Measurements from ENCODE around the gene MANSC4.

The MANSC4 gene

DNA sequence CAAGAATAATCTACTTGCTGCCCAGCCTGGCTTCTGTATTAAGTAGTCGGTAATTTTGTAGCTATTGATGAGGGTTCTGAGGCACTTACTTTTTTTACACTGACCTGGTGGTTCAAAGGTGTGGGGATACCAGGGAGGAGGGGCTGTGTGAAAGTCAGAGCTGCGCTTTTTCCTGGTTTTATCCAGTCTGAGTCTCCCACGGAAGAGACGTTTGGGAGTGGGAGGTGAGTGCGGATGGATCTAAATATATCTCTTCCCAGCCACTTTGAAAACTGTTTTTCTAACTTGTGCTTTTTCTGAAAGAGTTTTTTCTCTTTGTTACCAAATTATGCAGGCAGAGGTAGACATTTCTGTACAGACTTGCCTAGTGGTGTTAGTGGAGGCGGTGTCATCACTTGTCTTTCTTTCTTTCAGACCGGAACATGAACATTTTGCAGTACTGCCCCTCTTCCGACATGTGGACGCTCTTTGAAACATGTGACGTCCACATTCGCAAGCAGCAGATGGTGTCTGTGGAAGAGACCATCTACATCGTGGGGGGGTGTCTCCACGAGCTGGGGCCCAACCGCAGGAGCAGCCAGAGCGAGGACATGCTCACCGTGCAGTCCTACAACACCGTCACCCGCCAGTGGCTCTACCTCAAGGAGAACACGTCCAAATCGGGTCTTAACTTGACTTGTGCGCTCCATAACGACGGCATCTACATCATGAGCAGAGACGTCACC is 17.4 kb upstream of the MANSC4 start:
- Histone ChIP-seq H3K4me3 (ENCODE audit: low read depth, low read length) (no peak overlapping the region), H3K9me3 (no peaks in the 10 kb centered on the region), H3K27me3 (no peaks in the 10 kb centered on the region), H3K4me1 (no peaks in the 10 kb centered on the region), H3K36me3 (peaks cover 39% of the 10 kb centered on the region)
- TF ChIP-seq, protein P1, sequence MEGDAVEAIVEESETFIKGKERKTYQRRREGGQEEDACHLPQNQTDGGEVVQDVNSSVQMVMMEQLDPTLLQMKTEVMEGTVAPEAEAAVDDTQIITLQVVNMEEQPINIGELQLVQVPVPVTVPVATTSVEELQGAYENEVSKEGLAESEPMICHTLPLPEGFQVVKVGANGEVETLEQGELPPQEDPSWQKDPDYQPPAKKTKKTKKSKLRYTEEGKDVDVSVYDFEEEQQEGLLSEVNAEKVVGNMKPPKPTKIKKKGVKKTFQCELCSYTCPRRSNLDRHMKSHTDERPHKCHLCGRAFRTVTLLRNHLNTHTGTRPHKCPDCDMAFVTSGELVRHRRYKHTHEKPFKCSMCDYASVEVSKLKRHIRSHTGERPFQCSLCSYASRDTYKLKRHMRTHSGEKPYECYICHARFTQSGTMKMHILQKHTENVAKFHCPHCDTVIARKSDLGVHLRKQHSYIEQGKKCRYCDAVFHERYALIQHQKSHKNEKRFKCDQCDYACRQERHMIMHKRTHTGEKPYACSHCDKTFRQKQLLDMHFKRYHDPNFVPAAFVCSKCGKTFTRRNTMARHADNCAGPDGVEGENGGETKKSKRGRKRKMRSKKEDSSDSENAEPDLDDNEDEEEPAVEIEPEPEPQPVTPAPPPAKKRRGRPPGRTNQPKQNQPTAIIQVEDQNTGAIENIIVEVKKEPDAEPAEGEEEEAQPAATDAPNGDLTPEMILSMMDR (IDR thresholded peaks at IDR 0.05; ENCODE audit: low read depth, low read length) = no peak
- DNase-seq = no peak

DNA sequence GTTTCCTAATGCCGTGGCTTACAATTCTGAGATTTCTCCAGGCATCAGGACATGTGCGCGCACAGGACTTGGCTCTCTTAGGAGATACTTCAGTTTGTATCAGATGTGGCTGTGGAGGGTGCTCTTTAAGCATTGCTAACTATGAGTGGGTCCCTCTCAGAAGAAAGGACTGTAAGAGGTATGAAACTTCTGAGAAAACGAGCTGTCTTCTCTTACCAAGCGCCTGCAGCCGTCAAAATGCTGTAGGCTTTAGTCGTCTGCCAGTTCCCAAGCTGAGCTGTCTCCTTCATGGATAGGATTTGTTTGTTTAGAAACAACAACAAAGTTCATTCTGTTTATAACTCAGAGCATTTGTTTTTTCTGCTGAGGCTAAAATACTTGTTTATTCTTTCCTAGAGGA is 16.1 kb upstream of the MANSC4 start:
- no peaks in the 10 kb centered on the region for H3K4me1 ChIP-seq
- no peak for DNase-seq
- no peaks in the 10 kb centered on the region for H3K9me3 ChIP-seq
- no peak overlapping the region for H3K4me3 ChIP-seq (ENCODE audit: low read depth, low read length)
- no peaks in the 10 kb centered on the region for H3K27me3 ChIP-seq
- TF ChIP-seq, protein P1 (IDR thresholded peaks at IDR 0.05; ENCODE audit: low read depth, low read length) = no peak
- H3K36me3 ChIP-seq = peaks cover 49% of the 10 kb centered on the region

DNA sequence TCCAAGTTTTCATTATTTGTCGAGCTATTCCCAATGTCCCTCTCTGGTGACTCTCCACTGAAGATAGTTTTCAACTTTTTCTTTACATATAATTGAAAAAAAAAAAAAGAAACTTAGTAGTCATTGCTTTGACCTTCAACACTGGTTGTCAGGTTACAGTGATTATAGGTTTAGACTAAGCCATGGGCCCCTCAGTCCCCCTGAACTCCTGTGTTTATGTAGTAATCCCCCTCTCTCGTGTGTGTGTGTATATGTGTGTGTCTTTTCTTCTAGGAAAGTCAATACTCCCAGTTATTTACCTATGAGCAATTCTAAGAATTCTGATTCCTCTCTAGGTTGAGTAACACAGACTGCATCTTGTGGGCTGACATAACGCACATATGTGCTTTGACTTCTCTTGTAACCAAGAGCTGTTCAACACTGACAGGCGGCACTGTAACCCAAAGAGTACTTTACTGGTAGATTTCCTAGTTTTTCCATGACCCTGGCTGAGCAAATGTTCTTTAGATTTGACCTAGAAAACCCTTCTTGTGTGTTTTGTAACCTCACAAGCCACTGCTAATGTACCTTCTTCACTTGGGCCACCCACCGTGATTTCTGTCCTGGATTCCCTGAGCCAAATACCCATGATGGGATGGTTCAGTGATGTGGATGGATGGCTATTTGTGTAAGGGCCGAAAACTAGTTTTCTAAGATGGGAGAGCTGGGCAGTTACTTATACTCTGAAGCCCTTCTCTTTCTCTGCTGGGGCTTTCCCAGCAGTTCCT is 15.0 kb upstream of the MANSC4 start:
- Histone ChIP-seq H3K4me3 (ENCODE audit: low read depth, low read length) (no peak overlapping the region), H3K9me3 (no peaks in the 10 kb centered on the region), H3K27me3 (no peaks in the 10 kb centered on the region), H3K36me3 (peaks cover 54% of the 10 kb centered on the region), H3K4me1 (no peaks in the 10 kb centered on the region)
- no peak for DNase-seq
- TF ChIP-seq, protein P1 (IDR thresholded peaks at IDR 0.05; ENCODE audit: low read depth, low read length) = no peak

DNA sequence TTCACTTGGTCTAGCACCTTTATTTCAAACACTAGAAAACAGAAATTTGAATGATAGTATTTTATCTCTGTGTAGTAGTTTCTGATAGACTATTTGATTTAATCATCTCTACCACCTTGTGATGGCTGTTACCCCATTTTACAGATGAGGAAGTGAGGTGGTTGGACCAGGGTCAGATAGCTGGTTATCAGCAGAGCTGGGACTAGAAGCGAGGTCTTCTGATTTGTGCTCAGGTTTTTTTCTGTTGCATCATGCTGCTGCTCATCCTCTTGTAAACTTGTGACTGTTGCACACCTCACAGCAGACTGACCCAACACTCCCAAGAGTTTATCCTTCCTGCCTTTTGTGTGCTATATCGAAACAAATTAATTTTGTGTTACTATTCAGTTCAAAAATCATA is 10.1 kb upstream of the MANSC4 start:
- TF ChIP-seq, protein P1 (IDR thresholded peaks at IDR 0.05; ENCODE audit: low read depth, low read length) = no peak
- no peaks in the 10 kb centered on the region for H3K9me3 ChIP-seq
- H3K4me3 ChIP-seq (ENCODE audit: low read depth, low read length) = no peak overlapping the region
- DNase-seq = no peak
- H3K36me3 ChIP-seq = peaks cover 46% of the 10 kb centered on the region
- H3K4me1 ChIP-seq = no peaks in the 10 kb centered on the region
- no peaks in the 10 kb centered on the region for H3K27me3 ChIP-seq

DNA sequence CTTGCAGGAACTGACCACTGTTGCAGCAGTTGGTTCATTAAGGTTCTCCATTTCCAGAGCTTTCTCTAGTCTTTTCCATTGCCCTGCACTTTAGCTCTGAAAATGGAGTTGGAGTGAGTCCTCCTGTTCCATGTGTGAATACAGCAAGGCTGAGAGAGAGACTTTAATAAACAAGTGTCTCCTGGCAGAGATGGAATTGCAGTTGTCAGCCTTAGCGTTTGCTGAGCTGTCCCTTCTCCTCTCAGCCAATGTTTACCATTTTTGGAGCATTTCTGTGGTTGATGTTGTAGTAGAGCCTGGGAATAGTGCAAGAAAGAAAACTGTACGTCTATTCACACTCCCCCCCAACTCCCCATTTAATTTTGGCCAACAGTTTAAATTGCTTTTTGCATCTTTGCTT is 7.5 kb upstream of the MANSC4 start:
- Histone ChIP-seq H3K9me3 (no peaks in the 10 kb centered on the region), H3K4me3 (ENCODE audit: low read depth, low read length) (no peak overlapping the region), H3K4me1 (no peaks in the 10 kb centered on the region), H3K27me3 (no peaks in the 10 kb centered on the region), H3K36me3 (peaks cover 34% of the 10 kb centered on the region)
- DNase-seq = no peak
- TF ChIP-seq, protein P1 (IDR thresholded peaks at IDR 0.05; ENCODE audit: low read depth, low read length) = no peak

Measured in BE2C (cell line).